Prostate gland (tissue), 2 donors: Measurements from ENCODE around the gene ARAF.

ENCODE experiments used
- POLR2AphosphoS5 ChIP-seq: sonication (generic); formaldehyde crosslinking; IDR thresholded peaks from one replicate; pipeline ENCODE4 v1.6.1; 2017; ENCODE audit warnings: antibody characterized with exemption
- TF ChIP-seq, protein P1 (sequence below), 4 experiments: fragments of 200-600 bp in 2 of 4; fragments of 450-650 bp in 2 of 4; sonication (generic) in 2 of 4; IDR thresholded peaks; 1 replicate in 3 of 4; 2 replicates in 1 of 4; pipeline ENCODE4 v1.5.1; 2016 to 2019; ENCODE audit warnings: antibody characterized with exemption in 4 of 4, mild to moderate bottlenecking in 2 of 4, moderate library complexity in 2 of 4

DNA sequence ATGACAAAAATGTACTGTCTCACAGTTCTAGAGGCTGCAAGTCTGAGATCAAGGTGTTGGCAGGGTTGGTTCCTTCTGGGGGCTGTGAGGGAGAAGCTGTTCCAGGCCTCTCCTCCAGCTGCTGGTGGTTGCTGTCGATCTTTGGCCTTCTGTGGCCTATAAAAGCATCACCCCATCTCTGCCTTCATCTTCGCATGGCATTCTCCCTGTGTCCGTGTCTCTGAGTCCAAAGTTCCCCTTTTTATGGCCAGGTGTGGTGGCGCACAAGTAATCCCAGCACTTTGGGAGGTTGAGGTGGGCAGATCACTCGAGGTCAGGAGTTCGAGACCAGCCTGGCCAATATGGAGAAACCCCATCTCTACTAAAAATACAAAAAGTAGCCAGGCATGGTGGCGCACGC, 31.5 kb upstream of the ARAF start:
- TF ChIP-seq, protein P1, sequence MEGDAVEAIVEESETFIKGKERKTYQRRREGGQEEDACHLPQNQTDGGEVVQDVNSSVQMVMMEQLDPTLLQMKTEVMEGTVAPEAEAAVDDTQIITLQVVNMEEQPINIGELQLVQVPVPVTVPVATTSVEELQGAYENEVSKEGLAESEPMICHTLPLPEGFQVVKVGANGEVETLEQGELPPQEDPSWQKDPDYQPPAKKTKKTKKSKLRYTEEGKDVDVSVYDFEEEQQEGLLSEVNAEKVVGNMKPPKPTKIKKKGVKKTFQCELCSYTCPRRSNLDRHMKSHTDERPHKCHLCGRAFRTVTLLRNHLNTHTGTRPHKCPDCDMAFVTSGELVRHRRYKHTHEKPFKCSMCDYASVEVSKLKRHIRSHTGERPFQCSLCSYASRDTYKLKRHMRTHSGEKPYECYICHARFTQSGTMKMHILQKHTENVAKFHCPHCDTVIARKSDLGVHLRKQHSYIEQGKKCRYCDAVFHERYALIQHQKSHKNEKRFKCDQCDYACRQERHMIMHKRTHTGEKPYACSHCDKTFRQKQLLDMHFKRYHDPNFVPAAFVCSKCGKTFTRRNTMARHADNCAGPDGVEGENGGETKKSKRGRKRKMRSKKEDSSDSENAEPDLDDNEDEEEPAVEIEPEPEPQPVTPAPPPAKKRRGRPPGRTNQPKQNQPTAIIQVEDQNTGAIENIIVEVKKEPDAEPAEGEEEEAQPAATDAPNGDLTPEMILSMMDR (IDR thresholded peaks at IDR 0.05) = no peak
- no peak for TF ChIP-seq POLR2AphosphoS5
